ENCODE measurements around the gene SNX25. TPM values are rescaled to one million over a fixed set of nuclear protein-coding genes. Genes with fewer than 3 reads are reported as not detected.

Gene SNX25
- total RNA-seq, 2 donors from 2014 or later = 13.3 to 30.6 TPM

DNA sequence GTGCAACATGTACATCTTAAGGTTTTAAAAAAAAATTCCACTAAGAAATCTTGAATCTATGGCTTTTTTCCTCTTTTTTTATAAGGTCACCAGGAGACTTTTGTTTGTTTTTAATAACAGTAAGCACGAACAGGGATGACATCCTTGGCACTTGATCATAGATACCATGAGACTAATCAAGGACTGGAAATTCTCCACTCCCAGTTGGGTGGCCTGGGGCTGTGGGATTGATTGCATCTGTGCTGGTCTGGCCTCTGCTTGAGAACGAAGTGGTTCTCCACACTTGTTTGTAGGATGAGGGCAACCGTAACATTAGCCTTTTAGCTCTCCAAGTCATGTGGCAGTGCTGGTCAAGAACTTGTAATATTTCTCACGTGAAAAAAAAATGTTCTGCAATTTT is 35.4 kb downstream of the SNX25 start:
- H3K27ac ChIP-seq = no peak overlapping the region
- TF ChIP-seq, protein P1, sequence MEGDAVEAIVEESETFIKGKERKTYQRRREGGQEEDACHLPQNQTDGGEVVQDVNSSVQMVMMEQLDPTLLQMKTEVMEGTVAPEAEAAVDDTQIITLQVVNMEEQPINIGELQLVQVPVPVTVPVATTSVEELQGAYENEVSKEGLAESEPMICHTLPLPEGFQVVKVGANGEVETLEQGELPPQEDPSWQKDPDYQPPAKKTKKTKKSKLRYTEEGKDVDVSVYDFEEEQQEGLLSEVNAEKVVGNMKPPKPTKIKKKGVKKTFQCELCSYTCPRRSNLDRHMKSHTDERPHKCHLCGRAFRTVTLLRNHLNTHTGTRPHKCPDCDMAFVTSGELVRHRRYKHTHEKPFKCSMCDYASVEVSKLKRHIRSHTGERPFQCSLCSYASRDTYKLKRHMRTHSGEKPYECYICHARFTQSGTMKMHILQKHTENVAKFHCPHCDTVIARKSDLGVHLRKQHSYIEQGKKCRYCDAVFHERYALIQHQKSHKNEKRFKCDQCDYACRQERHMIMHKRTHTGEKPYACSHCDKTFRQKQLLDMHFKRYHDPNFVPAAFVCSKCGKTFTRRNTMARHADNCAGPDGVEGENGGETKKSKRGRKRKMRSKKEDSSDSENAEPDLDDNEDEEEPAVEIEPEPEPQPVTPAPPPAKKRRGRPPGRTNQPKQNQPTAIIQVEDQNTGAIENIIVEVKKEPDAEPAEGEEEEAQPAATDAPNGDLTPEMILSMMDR (IDR thresholded peaks at IDR 0.05) = no peak
- DNase-seq = no peak
- no peak overlapping the region for H3K4me3 ChIP-seq
- intact Hi-C loops (cut with DNase I) = no loop called here
- H3K9me3 ChIP-seq = no peaks in the 10 kb centered on the region
- no peaks in the 10 kb centered on the region for H3K4me1 ChIP-seq
- no peak overlapping the region for H3K9ac ChIP-seq (ENCODE audit: low read depth in 2 of 2, low read length in 2 of 2)
- no peaks in the 10 kb centered on the region for H3K27me3 ChIP-seq
- H3K36me3 ChIP-seq = peaks cover 4% of the 10 kb centered on the region

DNA sequence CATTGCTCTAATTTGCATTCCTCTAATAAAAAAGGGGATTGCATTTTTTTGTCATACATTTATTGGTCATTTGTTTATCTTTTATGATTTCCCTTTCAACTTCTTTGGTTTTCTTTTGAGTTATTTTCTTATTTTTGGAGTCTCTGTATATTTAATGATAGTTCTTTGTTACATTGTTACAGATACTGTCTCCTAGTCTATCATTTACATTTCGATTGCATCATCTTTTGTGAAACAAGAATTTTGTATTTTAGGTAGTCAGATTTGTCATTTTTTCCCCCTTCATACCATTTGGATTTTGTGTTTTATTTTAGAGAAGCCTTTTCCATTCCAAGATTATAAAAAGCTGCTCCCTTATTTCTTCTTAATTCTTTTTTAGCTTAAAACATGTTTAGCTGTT is 37.1 kb downstream of the SNX25 start:
- Histone ChIP-seq H3K27ac (no peak overlapping the region), H3K9ac (ENCODE audit: low read depth in 2 of 2, low read length in 2 of 2) (no peak overlapping the region), H3K27me3 (no peaks in the 10 kb centered on the region), H3K36me3 (peaks cover 4% of the 10 kb centered on the region), H3K9me3 (no peaks in the 10 kb centered on the region), H3K4me1 (no peaks in the 10 kb centered on the region), H3K4me3 (no peak overlapping the region)
- TF ChIP-seq, protein P1 (IDR thresholded peaks at IDR 0.05) = no peak
- intact Hi-C loops (cut with DNase I) = no loop called here
- no peak for DNase-seq

DNA sequence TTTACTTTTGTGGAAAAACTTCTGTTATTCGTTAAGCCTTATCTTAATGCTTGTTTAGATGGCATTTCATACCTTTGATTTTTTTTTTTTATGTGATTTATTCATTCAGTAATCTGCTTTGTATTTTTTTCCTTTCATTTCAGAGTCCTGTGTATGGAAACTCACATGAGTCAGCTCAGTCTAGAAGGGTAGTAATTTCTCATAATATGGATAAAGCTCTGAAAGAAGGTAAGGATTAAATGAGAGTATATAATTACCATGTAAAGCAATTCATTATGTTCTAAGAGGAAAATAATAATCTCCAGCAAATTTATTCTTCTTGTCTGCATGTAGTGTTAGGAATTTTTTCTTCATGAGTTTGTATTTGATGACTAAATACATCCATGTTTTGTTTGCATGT is 37.8 kb downstream of the SNX25 start:
- DNase-seq = no peak
- no peak overlapping the region for H3K9ac ChIP-seq (ENCODE audit: low read depth in 2 of 2, low read length in 2 of 2)
- peaks cover 4% of the 10 kb centered on the region for H3K36me3 ChIP-seq
- H3K27me3 ChIP-seq = no peaks in the 10 kb centered on the region
- TF ChIP-seq, protein P1 (IDR thresholded peaks at IDR 0.05) = no peak
- no peaks in the 10 kb centered on the region for H3K4me1 ChIP-seq
- H3K9me3 ChIP-seq = no peaks in the 10 kb centered on the region
- intact Hi-C loops (cut with DNase I) = no loop called here
- no peak overlapping the region for H3K4me3 ChIP-seq
- H3K27ac ChIP-seq = no peak overlapping the region

DNA sequence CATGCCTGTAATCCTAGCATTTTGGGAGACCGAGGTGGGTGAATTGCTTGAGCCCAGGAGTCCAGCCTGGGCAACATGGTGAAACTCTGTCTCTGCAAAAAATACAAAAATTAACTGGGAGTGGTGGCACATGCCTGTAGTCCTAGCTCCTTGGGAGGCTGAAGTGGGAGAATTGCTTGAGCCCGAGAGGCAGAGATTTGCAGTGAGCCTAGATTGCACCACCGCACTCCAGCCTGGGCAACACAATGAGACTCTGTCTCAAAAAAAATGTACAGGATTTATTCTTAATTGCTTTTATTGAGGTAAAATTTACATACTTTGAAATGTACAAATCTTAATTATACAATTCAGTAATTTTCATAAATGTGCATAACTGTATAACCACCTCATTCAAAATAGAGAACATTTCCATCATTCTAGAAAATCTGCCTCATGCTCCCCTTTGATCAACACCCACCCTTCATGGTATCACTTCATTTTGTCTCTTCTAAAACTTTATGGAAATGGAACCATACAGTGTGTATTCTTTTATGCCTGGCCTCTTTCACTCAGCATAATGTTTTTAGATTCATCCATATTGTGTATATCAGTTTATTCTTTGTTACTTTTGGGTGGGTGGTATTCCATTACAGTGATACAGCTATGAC is 39.1 kb downstream of the SNX25 start:
- no peak overlapping the region for H3K27ac ChIP-seq
- H3K9me3 ChIP-seq = no peaks in the 10 kb centered on the region
- no peaks in the 10 kb centered on the region for H3K27me3 ChIP-seq
- no peak overlapping the region for H3K9ac ChIP-seq (ENCODE audit: low read depth in 2 of 2, low read length in 2 of 2)
- TF ChIP-seq, protein P1 (IDR thresholded peaks at IDR 0.05) = no peak
- no peak for DNase-seq
- peaks cover 4% of the 10 kb centered on the region for H3K36me3 ChIP-seq
- intact Hi-C loops (cut with DNase I) = no loop called here
- no peak overlapping the region for H3K4me3 ChIP-seq
- H3K4me1 ChIP-seq = no peaks in the 10 kb centered on the region

DNA sequence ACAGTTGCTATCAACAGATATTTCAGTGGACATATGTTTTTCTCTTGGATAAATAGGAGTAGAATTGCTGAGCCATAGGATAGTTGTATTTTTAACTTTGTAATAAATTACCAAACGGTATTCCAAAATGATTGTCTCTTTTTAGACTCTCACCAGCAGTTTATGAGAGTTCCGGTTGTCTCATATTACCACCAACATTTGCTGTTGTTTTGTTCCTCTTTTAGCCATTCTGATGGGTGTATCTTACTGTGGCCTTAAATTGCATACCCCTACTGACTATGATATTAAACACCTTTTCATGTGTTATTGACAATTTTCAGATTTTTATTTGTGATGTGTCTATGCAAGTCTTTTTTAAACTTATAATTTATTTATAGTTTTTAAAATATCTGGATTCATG is 39.7 kb downstream of the SNX25 start:
- no peak for DNase-seq
- Histone ChIP-seq H3K27me3 (no peaks in the 10 kb centered on the region), H3K27ac (no peak overlapping the region), H3K4me3 (no peak overlapping the region), H3K4me1 (no peaks in the 10 kb centered on the region), H3K9ac (ENCODE audit: low read depth in 2 of 2, low read length in 2 of 2) (no peak overlapping the region), H3K36me3 (peaks cover 4% of the 10 kb centered on the region), H3K9me3 (no peaks in the 10 kb centered on the region)
- TF ChIP-seq, protein P1 (IDR thresholded peaks at IDR 0.05) = no peak
- intact Hi-C loops (cut with DNase I) = no loop called here

Data from colonic mucosa (tissue), 4 donors.